Measurements from ENCODE around the gene SHKBP1.
"Not testable (repeated sequence)": the region's sequence is repeated elsewhere in the genome, so short reads cannot be mapped to it uniquely, and the experiment has no call there.

SHKBP1 gene

GRCh38 chr19:40556953-40557530, 19.6 kb upstream of the SHKBP1 start:
- DNase-seq, result no peak

GRCh38 chr19:40559394-40559793, 17.3 kb upstream of the SHKBP1 start:
- no peak for DNase-seq

- DNase-seq, result no peak
Measured at GRCh38 chr19:40560092-40560507, 16.6 kb upstream of the SHKBP1 start.

- no peak for DNase-seq
Measured at GRCh38 chr19:40561947-40562346, 14.7 kb upstream of the SHKBP1 start.

- not testable (repeated sequence) for DNase-seq
Measured at GRCh38 chr19:40564535-40564934, 12.1 kb upstream of the SHKBP1 start.

GRCh38 chr19:40565355-40565754, 11.3 kb upstream of the SHKBP1 start:
- DNase-seq, result no peak

- peak; percentile 12 for DNase-seq
Measured at GRCh38 chr19:40565910-40566495, 10.7 kb upstream of the SHKBP1 start.

GRCh38 chr19:40567040-40567749, 9.5 kb upstream of the SHKBP1 start:
- DNase-seq, result no peak

- no peak for DNase-seq
Measured at GRCh38 chr19:40567750-40568494, 8.8 kb upstream of the SHKBP1 start.

GRCh38 chr19:40570313-40571004, 6.2 kb upstream of the SHKBP1 start:
- DNase-seq, result peak; percentile 99

- DNase-seq, result no peak
Measured at GRCh38 chr19:40571005-40571318, 5.7 kb upstream of the SHKBP1 start.

- no peak for DNase-seq
Measured at GRCh38 chr19:40571831-40572495, 4.7 kb upstream of the SHKBP1 start.

- DNase-seq, result no peak
Measured at GRCh38 chr19:40575326-40575725, 1.3 kb upstream of the SHKBP1 start.

GRCh38 chr19:40576151-40576584, 505 bp upstream of the SHKBP1 start:
- DNase-seq, result no peak

- DNase-seq, result no peak
Measured at GRCh38 chr19:40578442-40578908, 1.8 kb downstream of the SHKBP1 start.

- DNase-seq, result no peak
Measured at GRCh38 chr19:40580619-40581018, 3.9 kb downstream of the SHKBP1 start.

- DNase-seq, result no peak
Measured at GRCh38 chr19:40581531-40581930, 4.9 kb downstream of the SHKBP1 start.

GRCh38 chr19:40582467-40582866, 5.8 kb downstream of the SHKBP1 start:
- DNase-seq, result no peak

- no peak for DNase-seq
Measured at GRCh38 chr19:40583283-40583682, 6.6 kb downstream of the SHKBP1 start.

- DNase-seq, result no peak
Measured at GRCh38 chr19:40584007-40584406, 7.3 kb downstream of the SHKBP1 start.

GRCh38 chr19:40585241-40585981, 8.7 kb downstream of the SHKBP1 start:
- DNase-seq, result no peak

GRCh38 chr19:40585982-40586422, 9.3 kb downstream of the SHKBP1 start:
- DNase-seq, result no peak
